Peyer's patch (tissue), 4 donors: Measurements from ENCODE around the gene DNASE1L3.

Experiments used
- CTCF ChIP-seq, 6 experiments: fragments of 450-650 bp in 4 of 6; fragments of 200-600 bp in 2 of 6; sonication (generic) in 1 of 6; IDR thresholded peaks; one replicate each; pipeline ENCODE4 v1.5.1; 2017 to 2019; ENCODE audit warnings: antibody characterized with exemption in 6 of 6, mild to moderate bottlenecking in 3 of 6, moderate library complexity in 1 of 6
- POLR2A ChIP-seq, 2 donors: fragments of 450-650 bp; IDR thresholded peaks; one replicate each; pipeline ENCODE4 v1.5.1; 2017; ENCODE audit warnings: antibody characterized with exemption in 2 of 2, mild to moderate bottlenecking in 2 of 2, moderate library complexity in 2 of 2

GRCh38 chr3:58218904-58219303 is 8.1 kb upstream of the DNASE1L3 start:
- TF ChIP-seq POLR2A (IDR thresholded peaks at IDR 0.05) (no peak), CTCF (IDR thresholded peaks at IDR 0.05) (no peak)
